ENCODE data around the gene RIOX2.
"Not testable (repeated sequence)": the region's sequence is repeated elsewhere in the genome, so short reads cannot be mapped to it uniquely, and the experiment has no call there.

RIOX2 gene

DNA sequence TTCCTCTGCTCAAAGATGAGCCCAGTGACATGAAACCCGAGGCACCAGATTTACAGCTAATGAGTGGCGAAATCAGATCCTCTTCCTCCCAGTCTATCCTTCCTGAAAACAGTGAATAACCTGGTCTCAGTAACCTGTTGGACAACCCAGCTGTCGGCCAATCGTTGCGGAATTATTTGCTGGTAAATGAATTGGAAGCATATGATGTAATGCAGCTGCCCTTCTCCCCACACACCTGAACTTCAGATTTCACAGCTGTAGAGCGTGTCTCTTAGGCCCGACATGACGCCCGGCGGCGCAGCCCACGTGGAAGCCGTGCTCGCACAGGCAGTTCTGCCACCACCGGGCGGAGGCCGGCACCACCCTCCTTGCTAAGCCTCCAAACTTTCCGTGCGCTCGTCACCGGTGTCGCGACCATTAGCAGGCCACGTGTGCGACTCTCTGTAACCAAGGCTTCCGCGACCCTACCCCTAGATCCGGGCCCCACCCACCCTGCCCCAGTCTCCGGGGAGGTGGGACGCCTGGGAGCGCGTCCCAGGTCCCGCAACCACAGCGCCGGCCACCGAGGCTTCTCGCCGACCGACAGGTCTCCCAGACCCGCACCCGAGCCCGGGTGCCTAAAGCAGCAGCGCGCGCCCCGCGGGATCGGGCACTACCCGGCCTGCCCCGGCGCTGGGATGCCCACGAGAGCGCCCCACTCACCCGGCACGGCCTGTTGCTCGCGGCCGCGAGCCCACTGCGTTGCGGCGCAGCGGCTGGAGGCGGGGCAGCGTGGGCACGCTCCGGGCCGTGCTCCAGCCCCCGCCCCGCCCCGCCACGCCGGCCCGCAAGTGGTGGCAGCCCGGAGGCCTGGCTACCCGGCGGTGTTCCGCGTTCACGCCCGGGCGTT is at the start of gene RIOX2:
RIOX2 (minus strand) TSS at position 753 of the 889 bp plus-strand sequence. CDS start 4,838 bp downstream, outside the sequence.
- peak; percentile 71 for DNase-seq (ENCODE audit: low read depth)

DNA sequence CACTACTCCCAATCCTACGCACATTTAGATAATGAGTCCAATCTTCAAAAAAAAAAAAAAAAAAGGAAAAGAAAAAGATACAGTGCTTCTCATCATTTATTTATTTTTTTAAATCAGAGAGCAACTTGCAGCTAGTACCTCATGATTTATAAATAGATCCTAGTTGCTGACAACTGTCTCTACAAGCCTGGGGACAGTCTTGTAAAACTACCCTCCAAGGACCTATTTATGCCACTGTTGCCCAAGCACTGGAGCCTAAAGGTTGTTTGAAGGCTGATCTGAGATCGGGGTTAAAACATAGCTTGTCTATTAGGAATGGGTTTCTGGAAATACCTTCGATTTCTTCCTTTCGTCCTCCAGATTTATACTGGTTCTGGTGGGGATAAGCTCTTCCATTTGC is 48.2 kb upstream of the RIOX2 start:
- no peak for DNase-seq (ENCODE audit: low read depth)

DNA sequence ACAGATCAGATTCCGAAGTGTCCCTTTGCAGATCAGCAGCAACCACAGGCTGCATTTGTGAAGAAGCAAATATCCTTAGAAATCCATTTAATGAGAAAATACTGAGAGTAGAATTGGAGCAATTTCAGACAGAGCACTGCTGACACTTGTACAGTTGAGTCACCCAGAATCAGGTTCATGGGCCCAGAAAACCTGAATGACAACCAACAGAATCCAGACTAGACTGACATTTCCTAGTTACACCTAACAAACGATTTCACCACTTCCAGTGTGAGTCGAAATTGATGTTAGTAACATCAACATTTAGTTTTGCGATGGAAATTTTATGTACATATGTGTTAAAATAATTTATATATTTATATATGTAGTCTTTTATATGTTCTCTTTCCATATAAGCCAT is 46.1 kb upstream of the RIOX2 start:
- no peak for DNase-seq (ENCODE audit: low read depth)

DNA sequence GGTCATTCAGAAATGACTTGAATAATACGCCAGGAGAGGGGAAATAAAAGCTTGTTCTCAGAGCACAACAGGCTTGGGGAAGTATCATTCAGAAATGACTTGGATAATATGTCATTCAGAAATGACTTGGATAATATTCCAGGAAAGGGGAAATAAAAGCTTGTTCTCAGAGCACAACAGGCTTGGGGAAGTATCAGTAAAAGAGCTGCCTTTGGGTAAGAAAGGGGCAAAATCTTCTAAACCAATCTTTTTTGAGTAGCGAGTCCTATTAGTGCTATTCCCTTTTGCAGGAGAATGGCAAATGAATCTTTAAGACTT is 42.0 kb upstream of the RIOX2 start:
- DNase-seq (ENCODE audit: low read depth): no peak

DNA sequence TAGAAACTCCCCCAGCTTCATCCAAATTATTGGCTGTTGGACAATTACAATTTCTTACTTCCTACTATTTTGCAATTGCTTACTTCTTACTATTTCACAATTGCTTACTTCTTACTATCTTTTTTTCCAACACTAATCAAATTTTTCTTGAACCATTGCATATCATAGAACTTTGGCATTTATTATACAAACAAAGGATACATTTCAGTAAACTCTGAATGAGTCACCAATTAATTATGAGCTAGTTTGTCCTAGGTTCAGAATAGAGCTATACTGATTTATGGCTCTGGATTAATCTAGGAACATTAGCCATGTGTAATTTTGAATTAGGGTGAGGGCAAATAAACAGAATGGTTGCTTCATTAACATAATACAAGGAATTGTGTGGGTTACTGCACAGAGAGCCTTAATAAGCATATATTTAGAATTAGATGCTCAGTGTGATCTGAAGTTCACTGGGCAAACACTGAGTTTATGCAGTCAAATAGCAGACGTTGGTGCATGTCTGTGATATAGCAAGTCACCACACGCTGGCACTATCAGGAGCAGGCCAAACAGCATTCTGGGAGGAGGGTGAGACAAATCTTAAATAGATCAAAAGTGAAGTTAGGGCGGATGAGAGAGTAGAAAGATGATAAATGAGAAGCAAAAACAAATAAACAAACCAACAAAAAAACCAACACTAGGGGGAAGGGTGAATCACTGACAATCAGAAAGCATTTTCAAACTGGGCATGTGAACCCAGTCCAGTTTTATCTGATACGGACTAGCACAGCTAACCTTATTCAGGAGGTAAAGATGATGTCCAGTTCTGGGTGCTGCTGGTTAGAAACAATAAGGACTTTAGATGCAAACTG is 41.4 kb upstream of the RIOX2 start:
- peak; percentile 18 for DNase-seq (ENCODE audit: low read depth)

DNA sequence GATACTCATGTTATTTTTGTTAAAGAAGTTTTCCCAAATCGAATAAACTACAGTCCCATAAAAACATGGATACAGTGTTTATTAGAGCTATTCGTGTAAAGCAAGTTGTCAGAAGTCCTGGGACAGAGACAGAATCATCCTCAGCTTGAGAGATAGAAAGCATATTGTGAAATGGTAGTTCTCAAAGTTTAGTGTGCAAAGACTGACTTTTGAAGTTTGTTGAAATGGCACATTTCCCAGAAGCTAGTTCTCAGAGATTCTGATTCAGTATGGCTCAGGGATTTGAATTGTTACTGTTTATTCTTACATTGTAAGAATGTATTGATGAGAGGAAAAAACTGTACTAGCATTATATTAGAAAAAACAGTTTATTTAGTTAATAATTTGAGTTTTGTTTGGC is 40.7 kb upstream of the RIOX2 start:
- no peak for DNase-seq (ENCODE audit: low read depth)

DNA sequence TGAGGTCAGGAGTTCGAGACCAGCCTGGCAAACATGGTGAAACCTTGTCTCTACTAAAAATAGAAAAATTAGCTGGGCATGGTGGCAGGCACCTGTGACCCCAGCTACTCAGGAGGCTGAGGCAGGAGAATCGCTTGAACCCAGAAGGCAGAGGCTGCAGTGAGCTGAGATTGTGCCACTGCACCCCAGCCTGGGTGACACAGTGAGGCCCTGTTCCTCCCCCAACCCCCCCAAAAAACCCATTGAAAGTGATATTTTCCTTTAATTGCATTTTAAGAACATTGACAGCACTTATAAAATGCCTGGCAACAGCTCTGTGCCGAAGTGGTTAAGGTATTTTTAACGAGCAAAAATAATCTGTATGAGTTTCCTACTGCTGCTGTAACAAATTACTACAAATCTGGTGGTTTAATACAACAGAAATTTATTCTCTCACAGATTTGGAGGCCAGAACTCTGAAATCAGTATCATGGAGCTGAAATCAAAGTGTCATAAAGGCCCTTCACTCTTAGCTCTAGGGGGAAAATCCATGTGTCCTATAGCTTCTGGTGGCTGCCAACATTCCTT is 38.7 kb upstream of the RIOX2 start:
- not testable (repeated sequence) for DNase-seq (ENCODE audit: low read depth)

DNA sequence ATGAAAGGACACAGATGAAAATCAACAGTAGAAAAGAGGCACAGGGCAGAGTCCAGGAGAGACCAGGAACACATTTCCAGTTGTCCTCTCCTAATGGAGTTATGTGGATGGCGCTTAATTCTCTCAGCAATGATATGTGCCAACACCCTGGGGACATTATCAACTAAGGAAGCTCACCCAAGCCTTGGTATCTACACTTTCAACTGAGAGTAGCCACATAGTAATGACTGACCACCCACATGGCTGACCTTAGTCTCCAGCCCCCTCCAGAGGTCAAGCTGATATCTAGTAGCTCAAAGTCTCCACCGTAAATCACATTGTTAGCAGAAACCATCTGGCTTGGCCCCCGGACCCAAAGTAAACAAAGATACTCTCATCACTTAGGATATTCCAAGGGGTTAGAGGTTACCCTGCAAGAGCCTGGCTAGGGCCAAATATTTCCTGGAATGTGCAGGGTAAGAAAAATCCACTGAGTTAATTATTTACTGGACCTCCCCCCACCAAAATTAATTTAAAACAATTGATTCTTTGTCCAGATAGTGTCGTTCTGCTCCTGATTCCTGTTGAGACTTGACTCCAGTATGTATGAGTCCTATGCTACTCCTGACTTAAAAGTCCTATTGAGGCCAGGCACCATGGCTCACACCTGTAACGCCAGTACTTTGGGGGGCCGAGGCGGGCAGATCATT is 38.1 kb upstream of the RIOX2 start:
- no peak for DNase-seq (ENCODE audit: low read depth)

DNA sequence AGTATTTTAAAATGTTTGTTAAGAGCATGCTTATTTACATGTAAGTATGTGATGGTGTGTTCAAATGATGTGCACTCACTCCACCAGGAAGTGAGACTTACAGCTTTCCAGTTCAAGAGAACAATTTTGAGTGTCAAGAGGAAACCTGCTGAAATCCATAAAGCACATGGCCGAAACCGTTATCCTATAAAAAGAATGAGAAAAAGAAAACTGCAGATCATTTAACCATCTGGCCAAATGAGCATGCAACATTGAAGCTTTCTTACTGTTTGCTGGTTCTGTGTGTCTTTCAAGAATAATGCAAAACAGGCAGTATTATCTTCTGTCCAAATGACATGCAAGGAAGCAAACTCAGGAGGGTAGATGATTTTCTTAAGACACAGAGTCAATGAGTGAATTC is 36.6 kb upstream of the RIOX2 start:
- DNase-seq (ENCODE audit: low read depth): no peak

DNA sequence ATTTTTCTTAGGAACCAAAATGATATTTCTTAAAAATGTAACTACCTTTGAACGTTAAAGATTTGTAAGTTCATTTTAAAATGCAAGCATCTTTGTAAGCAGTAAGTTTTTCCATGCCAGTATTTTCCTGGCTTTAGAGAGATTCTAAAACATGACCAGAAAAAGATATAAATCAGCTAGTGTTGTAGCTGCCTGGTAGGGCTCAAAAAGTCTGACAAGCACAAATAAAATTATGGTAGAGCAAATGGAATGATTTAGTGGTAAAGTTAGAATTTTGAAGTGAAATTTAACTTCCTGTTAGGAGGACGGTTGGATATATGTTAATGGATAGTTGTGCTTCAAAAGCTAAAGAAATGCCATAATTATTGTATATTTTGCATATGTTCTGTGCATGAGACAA is 33.2 kb upstream of the RIOX2 start:
- DNase-seq (ENCODE audit: low read depth): no peak

DNA sequence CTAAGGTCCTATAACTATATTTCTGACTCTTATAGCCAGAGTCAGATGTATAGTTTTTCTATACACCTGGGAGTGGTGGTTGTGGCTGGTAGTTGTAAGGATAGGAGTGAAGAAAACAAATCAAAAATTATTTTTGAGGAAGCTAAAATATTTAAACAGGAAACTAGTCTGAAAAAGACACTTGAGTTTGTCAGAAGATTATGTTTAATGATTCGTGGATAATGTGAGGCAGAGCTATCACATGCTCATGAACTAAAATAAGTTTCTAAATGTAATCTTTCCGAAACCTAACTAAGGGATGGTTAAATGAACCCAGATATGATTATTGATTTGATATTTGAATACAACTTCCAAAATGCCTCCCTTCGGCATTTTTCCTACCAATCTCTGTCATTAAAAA is 32.5 kb upstream of the RIOX2 start:
- DNase-seq (ENCODE audit: low read depth): no peak

DNA sequence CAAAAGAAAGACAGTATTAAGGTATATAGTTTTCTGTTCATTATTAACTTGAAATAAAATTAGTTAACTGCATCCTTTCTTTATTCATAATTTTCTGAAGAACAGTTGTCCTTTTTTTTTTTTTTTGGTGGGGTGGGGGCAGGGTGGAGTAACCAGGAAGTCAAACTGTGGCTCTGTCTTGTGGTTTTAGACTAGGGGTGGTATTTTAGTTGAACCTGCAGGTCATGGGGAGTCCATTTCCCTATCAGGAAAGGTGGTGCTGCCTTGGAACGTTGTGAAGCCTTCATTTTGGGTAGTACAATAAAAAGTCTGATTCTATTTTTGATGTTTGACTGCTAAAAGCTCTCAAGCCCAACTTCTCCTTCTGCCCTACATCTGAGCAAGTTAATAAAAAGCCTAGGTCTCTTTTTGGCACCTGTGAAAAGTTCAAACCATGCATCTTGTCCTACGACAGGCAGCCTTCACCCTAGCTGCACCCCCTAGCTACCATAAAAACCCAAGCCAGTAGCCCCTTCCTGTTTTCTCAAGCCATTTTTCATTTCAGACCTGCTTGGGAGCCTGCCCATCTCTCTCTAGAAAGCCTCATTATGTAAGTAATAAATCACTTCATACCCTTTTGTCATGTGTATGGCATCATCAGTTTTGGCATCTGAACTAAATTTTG is 31.2 kb upstream of the RIOX2 start:
- DNase-seq (ENCODE audit: low read depth): no peak

DNA sequence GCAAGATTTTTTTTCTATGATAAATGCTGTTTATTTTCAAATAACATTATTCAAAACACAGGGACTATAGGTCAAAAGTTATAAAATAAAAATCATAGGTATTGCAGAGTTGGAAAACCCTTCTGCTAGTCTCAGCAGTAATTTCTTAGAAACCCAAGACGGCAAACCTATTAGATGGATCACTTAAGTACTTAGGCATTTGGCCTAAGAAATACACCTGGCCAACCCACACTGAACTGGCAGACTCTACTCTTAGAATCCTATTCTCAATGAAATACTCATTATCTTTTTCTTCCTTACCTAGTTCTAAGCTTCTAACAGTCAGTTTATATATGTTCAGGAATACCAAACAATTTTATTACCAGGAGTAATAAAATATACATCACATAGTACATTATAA is 30.5 kb upstream of the RIOX2 start:
- no peak for DNase-seq (ENCODE audit: low read depth)

DNA sequence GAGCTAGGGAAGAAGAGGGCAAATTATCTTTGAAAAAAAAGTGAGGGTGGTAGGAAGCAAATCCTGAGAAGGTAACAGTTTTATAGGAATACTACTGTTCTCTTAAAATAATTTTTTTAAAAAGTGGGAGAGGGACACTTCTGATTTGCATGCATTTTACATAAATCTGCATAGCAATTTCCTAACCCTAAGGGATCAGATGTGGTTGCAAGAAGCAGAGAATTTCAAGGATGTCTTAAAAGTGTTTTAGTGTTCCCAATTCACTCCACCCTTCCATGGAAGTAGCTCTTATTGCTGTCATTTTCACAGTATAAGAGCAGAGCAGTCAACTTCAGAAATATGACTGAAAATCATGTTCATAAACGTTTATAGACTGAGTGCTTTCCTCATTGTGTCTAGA is 27.8 kb upstream of the RIOX2 start:
- no peak for DNase-seq (ENCODE audit: low read depth)

DNA sequence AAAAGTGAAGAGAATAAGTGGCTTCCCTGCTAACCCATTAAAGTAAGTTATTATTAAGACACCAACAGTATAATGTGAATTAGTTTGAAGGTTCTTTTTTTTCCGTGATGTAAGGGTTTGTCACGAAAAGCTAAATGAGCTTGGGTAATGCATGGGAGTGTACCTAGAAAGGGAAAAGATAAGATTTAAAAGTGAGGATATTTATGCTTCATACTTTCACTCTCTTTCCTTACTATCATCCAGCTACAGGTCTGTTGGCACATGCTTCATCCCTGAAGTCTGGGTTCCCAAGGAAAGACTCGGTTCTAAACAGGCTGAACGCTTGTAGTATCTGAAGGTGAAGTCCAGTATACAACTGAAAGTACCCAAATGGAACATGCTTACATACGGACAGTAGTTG is 26.9 kb upstream of the RIOX2 start:
- DNase-seq (ENCODE audit: low read depth): no peak

DNA sequence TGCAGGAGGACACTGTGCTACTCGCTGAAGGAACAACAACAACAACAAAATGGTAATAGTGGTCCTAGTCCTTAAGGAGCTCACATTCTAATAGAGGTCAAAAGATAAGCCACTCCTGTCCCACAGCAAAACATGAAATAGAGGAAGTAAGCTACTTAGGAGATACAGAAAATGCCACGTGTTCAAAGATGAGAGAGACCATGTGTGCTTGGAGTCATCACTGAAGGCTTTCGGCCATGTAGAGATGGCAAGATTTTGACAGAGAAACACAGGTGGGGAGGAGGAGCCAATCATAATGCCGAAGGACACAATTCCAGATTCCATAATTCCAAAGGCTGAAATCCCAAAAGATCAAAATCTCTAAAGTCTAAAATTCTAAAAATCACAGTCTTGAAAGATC is 24.8 kb upstream of the RIOX2 start:
- DNase-seq (ENCODE audit: low read depth): no peak

DNA sequence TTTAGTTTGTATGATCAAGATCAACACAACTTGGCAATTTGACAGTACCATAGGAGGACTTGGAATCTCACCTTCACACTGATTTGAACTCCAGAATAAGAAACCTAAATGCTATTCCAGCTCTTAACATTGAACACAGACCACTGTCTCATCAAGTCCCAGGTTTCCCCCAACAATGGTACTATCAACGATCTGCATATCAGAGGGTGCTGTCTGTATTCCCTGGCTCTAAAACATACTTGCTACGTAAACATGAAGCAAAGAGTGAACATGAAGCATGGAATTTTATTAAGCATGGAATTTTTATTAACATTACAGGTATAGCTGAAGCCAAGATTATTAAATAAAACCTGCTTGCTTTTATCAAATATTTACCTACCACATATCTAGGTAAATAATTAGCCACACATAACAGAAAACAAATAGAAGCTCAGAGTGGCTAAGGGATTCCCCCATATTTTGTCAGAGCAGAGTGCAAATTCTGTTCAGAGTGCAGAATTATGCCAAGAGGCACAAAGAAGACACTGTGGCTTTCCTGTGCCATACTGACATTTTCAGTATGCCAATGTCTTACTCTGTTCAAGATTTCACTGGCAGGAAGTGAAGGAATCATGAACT is 22.2 kb upstream of the RIOX2 start:
- DNase-seq (ENCODE audit: low read depth): no peak

DNA sequence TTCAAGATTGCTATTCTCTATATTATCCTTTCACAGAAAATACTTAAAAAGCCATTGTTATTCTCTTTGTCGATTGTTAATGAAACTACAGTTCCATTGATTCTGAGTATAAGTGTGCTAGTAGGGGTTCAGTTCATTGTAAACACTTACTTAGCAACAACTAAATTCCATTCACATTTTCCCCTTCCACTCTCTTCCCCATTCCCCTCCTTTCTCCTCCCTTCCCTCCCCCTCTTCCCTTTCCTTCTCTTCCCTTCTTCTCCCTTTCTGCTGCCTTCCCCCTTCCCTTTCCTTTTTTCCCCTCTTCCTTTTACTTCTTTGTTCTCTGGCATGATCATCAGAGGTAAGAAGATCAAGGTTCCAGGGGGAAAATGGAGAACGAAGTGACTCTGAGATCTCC is 21.3 kb upstream of the RIOX2 start:
- DNase-seq (ENCODE audit: low read depth): no peak

DNA sequence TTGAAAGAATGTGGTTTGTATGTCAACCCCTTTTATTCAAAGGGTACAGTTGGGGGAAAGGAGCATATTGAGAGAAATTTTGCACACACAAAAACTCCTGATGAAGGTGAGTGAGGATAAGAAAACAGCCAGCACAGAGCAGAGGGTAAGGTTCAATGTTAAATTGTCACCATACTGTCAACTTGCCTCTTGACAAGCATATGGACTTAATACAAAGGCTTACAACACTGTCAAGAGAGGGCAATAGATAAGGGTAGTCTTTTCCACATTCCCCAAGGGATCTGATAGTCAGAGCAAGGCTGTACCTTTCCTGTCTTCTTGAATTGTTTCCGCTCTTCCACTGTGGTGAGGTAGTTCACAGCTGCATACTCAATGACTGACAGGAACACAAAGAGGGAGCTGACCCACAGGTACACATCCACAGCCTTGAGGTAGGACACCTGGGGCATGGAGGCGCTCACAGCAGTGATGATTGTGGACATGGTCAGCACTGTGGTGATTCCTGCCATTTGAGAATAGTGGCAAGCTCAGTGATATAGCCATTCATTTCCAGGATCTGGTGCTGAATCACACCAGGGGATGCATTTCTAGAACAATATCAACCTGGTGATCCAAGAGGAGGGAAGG is 20.4 kb upstream of the RIOX2 start:
- DNase-seq (ENCODE audit: low read depth): no peak

DNA sequence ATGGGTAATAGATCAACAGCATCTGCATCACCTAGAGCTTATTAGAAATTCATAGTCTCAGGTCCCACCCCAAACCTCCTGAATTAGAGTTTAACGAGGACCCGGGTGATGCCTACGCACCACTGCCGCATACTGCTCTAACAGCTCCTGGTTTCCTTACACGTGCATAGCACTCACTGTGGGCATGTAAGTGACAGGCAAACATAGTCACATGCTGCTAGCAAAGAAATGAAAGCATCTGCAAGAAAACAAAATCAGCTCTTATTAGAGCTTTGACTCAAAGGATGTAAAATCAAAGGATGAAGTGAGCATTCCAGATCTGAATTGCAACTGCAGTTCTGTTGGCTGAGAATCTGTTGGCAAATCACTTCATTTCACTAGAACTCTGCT is 19.1 kb upstream of the RIOX2 start:
- no peak for DNase-seq (ENCODE audit: low read depth)
